GM23338 (cell line): ENCODE data around the gene PARVG. TPM values are rescaled to one million over a fixed set of nuclear protein-coding genes. Genes with fewer than 3 reads are reported as not detected.

Source experiments
- ATAC-seq: fragments of 200-7000 bp; cut with Tn5 transposase; 3 replicates; pipeline ENCODE4 v1.9.1; 2020
- DNase-seq: peaks from one replicate; pipeline ENCODE4 v3.0.0-alpha.2; 2015; ENCODE audit warnings: low spot score
- H2AFZ ChIP-seq: fragments of 200-600 bp; sonication (generic); 2 replicates; pipeline ENCODE4 v1.8.0; 2016; ENCODE audit warnings: antibody characterized with exemption, mild to moderate bottlenecking, moderate library complexity
- H3F3A ChIP-seq: fragments of 200-600 bp; sonication (generic); replicated peaks from 2 replicates; pipeline ENCODE4 v1.8.0; 2017; ENCODE audit warnings: antibody characterized with exemption, mixed run types, low read depth
- H3K27ac ChIP-seq: fragments of 200-600 bp; sonication (generic); 2 replicates; pipeline ENCODE4 v1.6.1; 2016; ENCODE audit warnings: low read depth
- H3K27me3 ChIP-seq: fragments of 200-600 bp; sonication (generic); 2 replicates; pipeline ENCODE4 v1.8.0; 2016; ENCODE audit warnings: mild to moderate bottlenecking, mixed run types, moderate library complexity; ENCODE audit not compliant: insufficient read depth
- H3K36me3 ChIP-seq: fragments of 200-600 bp; sonication (generic); 2 replicates; pipeline ENCODE4 v1.8.0; 2016; ENCODE audit warnings: mild to moderate bottlenecking; ENCODE audit not compliant: insufficient read depth
- H3K4me1 ChIP-seq: fragments of 200-600 bp; sonication (generic); 2 replicates; pipeline ENCODE4 v1.8.0; 2016; ENCODE audit warnings: mild to moderate bottlenecking, moderate library complexity; ENCODE audit not compliant: insufficient read depth
- H3K4me2 ChIP-seq: fragments of 200-600 bp; sonication (generic); 2 replicates; pipeline ENCODE4 v1.7.1; 2017; ENCODE audit warnings: mixed run types
- H3K4me3 ChIP-seq: fragments of 200-600 bp; sonication (generic); 2 replicates; pipeline ENCODE4 v1.6.1; 2016; ENCODE audit warnings: mixed run types
- H3K79me2 ChIP-seq: fragments of 200-600 bp; sonication (generic); replicated peaks from 2 replicates; pipeline ENCODE4 v1.8.0; 2017; ENCODE audit warnings: mild to moderate bottlenecking; ENCODE audit not compliant: insufficient read depth
- H3K9me2 ChIP-seq: fragments of 200-600 bp; sonication (generic); 2 replicates; pipeline ENCODE4 v1.8.0; 2017; ENCODE audit not compliant: insufficient read depth
- H4K20me1 ChIP-seq: fragments of 200-600 bp; sonication (generic); replicated peaks from 2 replicates; pipeline ENCODE4 v1.8.0; 2017; ENCODE audit warnings: mild to moderate bottlenecking; ENCODE audit not compliant: insufficient read depth
- H3K27ac Mint-ChIP-seq: 2 replicates; pipeline ENCODE4 v1.8.0; 2020; ENCODE audit warnings: inconsistent platforms, mild to moderate bottlenecking, moderate library complexity, mixed read lengths
- H3K27me3 Mint-ChIP-seq: 3 replicates; pipeline ENCODE4 v1.8.0; 2022; ENCODE audit warnings: low read depth, mild to moderate bottlenecking, moderate library complexity, mixed read lengths, inconsistent platforms; ENCODE audit not compliant: insufficient read depth, poor library complexity
- H3K36me3 Mint-ChIP-seq: 3 replicates; pipeline ENCODE4 v1.8.0; 2021; ENCODE audit warnings: low read depth, mild to moderate bottlenecking, inconsistent platforms, moderate library complexity, mixed read lengths
- H3K4me1 Mint-ChIP-seq: 3 replicates; pipeline ENCODE4 v1.8.0; 2020; ENCODE audit warnings: mild to moderate bottlenecking, inconsistent platforms, mixed read lengths
- H3K4me3 Mint-ChIP-seq: 3 replicates; pipeline ENCODE4 v1.8.0; 2021; ENCODE audit warnings: moderate library complexity, mild to moderate bottlenecking, inconsistent platforms, mixed read lengths
- H3K9me3 Mint-ChIP-seq: 3 replicates; pipeline ENCODE4 v1.8.0; 2020; ENCODE audit warnings: moderate library complexity, mild to moderate bottlenecking, inconsistent platforms, mixed read lengths
- CREB1 ChIP-seq: fragments of 250-450 bp; sonication (Bioruptor Pico); IDR thresholded peaks from 2 replicates; pipeline ENCODE4 v1.5.0; 2020; ENCODE audit warnings: low read depth, mild to moderate bottlenecking, moderate library complexity
- ETS1 ChIP-seq: IDR thresholded peaks from 2 replicates; pipeline ENCODE4 v1.6.1; 2016; ENCODE audit warnings: antibody characterized with exemption
- EZH2 ChIP-seq: fragments of 200-600 bp; sonication (generic); IDR thresholded peaks from one replicate; pipeline ENCODE4 v1.8.0; 2017; ENCODE audit warnings: antibody characterized with exemption, mild to moderate bottlenecking, low read depth; ENCODE audit not compliant: unreplicated experiment
- EZH2phosphoT487 ChIP-seq: fragments of 200-600 bp; sonication (generic); IDR thresholded peaks from one replicate; pipeline ENCODE4 v1.8.1; 2018; ENCODE audit warnings: antibody characterized with exemption; ENCODE audit not compliant: unreplicated experiment
- JUNB ChIP-seq: IDR thresholded peaks from one replicate; pipeline ENCODE4 v1.6.1; 2016; ENCODE audit warnings: antibody characterized with exemption; ENCODE audit not compliant: unreplicated experiment
- NANOG ChIP-seq: IDR thresholded peaks from 2 replicates; pipeline ENCODE4 v1.6.1; 2016; ENCODE audit warnings: antibody characterized with exemption, borderline replicate concordance
- POLR2AphosphoS5 ChIP-seq: IDR thresholded peaks from 2 replicates; pipeline ENCODE4 v1.6.1; 2016; ENCODE audit warnings: antibody characterized with exemption, low read depth
- STAT1 ChIP-seq: IDR thresholded peaks from one replicate; pipeline ENCODE4 v1.6.1; 2016; ENCODE audit warnings: antibody characterized with exemption; ENCODE audit not compliant: unreplicated experiment
- ZNF114 ChIP-seq: fragments of 250-450 bp; sonication (Bioruptor Pico); IDR thresholded peaks from 2 replicates; pipeline ENCODE4 v1.5.0; 2020; ENCODE audit warnings: mild to moderate bottlenecking, moderate library complexity
- ZNF331 ChIP-seq: fragments of 250-450 bp; sonication (Bioruptor Pico); IDR thresholded peaks from 2 replicates; pipeline ENCODE4 v1.5.0; 2020; ENCODE audit warnings: low read depth, mild to moderate bottlenecking, moderate library complexity
- ZNF462 ChIP-seq: fragments of 250-450 bp; sonication (Bioruptor Pico); IDR thresholded peaks from 2 replicates; pipeline ENCODE4 v1.5.0; 2020; ENCODE audit warnings: mild to moderate bottlenecking, moderate library complexity
- polyA plus RNA-seq: library from polyadenylated mRNA; unstranded; fragments of >200 nt; fragmentation: Nextera tagmentation; extraction: Ambion mirVana; gene quantifications from 2 replicates; pipeline ENCODE4 v1.2.1, GENCODE V29; 2016
- total RNA-seq: library from RNA; depleted of rRNA; stranded (reverse); fragments of >200 nt; shearing (Covaris generic); gene quantifications from 2 replicates; pipeline ENCODE4 v1.2.3, GENCODE V29; 2014
- TF ChIP-seq, protein P1 (sequence below), 2 experiments: fragments of 200-600 bp in 1 of 2; sonication (generic) in 1 of 2; conservative IDR thresholded peaks; 2 replicates each; pipeline versions ENCODE4 v1.5.1 to v1.6.1; 2016 to 2017; ENCODE audit warnings: antibody characterized with exemption in 2 of 2, low read depth in 2 of 2, mild to moderate bottlenecking in 2 of 2, moderate library complexity in 1 of 2
- TF ChIP-seq, protein P2 (sequence below): IDR thresholded peaks from one replicate; pipeline ENCODE4 v1.6.1; 2018; ENCODE audit warnings: antibody characterized with exemption; ENCODE audit not compliant: unreplicated experiment

PARVG gene
- total and polyA plus RNA-seq, 2 experiments from 2014 or later: 0.14 to 0.31 TPM

DNA sequence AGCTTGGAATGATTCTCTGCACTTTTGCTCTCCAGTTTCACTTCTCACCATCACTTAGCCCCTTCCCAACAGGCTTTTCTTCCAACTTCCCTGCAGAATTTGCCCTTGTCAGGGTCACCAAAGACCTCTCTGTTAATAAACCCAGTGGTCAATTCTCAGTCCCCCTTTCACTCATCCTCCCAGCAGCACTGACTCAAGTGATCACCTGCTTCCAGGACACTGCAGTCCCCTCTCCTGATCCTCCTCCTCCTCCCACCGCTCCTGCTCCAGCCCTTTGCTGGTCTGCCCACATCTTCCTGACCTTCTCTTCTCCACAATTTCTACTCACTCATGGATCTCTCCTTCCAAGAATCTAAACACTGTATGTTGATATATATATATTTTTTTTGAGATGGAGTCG lies 74.1 kb downstream of the PARVG start:
- no peak for TF ChIP-seq ZNF462
- TF ChIP-seq, protein P1, sequence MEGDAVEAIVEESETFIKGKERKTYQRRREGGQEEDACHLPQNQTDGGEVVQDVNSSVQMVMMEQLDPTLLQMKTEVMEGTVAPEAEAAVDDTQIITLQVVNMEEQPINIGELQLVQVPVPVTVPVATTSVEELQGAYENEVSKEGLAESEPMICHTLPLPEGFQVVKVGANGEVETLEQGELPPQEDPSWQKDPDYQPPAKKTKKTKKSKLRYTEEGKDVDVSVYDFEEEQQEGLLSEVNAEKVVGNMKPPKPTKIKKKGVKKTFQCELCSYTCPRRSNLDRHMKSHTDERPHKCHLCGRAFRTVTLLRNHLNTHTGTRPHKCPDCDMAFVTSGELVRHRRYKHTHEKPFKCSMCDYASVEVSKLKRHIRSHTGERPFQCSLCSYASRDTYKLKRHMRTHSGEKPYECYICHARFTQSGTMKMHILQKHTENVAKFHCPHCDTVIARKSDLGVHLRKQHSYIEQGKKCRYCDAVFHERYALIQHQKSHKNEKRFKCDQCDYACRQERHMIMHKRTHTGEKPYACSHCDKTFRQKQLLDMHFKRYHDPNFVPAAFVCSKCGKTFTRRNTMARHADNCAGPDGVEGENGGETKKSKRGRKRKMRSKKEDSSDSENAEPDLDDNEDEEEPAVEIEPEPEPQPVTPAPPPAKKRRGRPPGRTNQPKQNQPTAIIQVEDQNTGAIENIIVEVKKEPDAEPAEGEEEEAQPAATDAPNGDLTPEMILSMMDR (conservative IDR thresholded peaks at IDR 0.05; ENCODE audit: low read depth in 2 of 2): no peak
- TF ChIP-seq NANOG: no peak
- TF ChIP-seq EZH2: no peak
- no peak for TF ChIP-seq ZNF114 (CRISPR knock-in tag)
- no peak for TF ChIP-seq CREB1 (CRISPR knock-in tag)
- no peak for TF ChIP-seq EZH2phosphoT487
- TF ChIP-seq ETS1: no peak
- no peak for TF ChIP-seq ZNF331
- no peak for TF ChIP-seq JUNB
- no peak for TF ChIP-seq STAT1
- TF ChIP-seq, protein P2, sequence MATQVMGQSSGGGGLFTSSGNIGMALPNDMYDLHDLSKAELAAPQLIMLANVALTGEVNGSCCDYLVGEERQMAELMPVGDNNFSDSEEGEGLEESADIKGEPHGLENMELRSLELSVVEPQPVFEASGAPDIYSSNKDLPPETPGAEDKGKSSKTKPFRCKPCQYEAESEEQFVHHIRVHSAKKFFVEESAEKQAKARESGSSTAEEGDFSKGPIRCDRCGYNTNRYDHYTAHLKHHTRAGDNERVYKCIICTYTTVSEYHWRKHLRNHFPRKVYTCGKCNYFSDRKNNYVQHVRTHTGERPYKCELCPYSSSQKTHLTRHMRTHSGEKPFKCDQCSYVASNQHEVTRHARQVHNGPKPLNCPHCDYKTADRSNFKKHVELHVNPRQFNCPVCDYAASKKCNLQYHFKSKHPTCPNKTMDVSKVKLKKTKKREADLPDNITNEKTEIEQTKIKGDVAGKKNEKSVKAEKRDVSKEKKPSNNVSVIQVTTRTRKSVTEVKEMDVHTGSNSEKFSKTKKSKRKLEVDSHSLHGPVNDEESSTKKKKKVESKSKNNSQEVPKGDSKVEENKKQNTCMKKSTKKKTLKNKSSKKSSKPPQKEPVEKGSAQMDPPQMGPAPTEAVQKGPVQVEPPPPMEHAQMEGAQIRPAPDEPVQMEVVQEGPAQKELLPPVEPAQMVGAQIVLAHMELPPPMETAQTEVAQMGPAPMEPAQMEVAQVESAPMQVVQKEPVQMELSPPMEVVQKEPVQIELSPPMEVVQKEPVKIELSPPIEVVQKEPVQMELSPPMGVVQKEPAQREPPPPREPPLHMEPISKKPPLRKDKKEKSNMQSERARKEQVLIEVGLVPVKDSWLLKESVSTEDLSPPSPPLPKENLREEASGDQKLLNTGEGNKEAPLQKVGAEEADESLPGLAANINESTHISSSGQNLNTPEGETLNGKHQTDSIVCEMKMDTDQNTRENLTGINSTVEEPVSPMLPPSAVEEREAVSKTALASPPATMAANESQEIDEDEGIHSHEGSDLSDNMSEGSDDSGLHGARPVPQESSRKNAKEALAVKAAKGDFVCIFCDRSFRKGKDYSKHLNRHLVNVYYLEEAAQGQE: no peak
- TF ChIP-seq POLR2AphosphoS5: no peak
- Histone ChIP-seq H3K4me2 (no peak overlapping the region), H3K9me2 (no peaks in the 10 kb centered on the region), H3K79me2 (no peaks in the 10 kb centered on the region), H4K20me1 (no peaks in the 10 kb centered on the region), H3K4me1 (0 out of 2 replicates have a peak, but pooled peaks cover 4% of the 10 kb centered on the region), H3K36me3 (no peaks in the 10 kb centered on the region), H3K27ac (no peak overlapping the region), H2AFZ (no peak overlapping the region), H3F3A (no peaks in the 10 kb centered on the region), H3K4me3 (no peak overlapping the region), H3K27me3 (no peaks in the 10 kb centered on the region)
- H3K27ac Mint-ChIP-seq: no peak overlapping the region
- peaks cover 23% of the 10 kb centered on the region for H3K36me3 Mint-ChIP-seq
- no peak for ATAC-seq
- no peak for DNase-seq
- peaks cover 19% of the 10 kb centered on the region for H3K9me3 Mint-ChIP-seq
- H3K4me1 Mint-ChIP-seq: peaks cover 12% of the 10 kb centered on the region
- no peak overlapping the region for H3K4me3 Mint-ChIP-seq
- H3K27me3 Mint-ChIP-seq: peaks cover 8% of the 10 kb centered on the region
